GM12878 (cell line): ENCODE measurements around the gene KRTAP24-1. TPM values are rescaled to one million over a fixed set of nuclear protein-coding genes. Genes with fewer than 3 reads are reported as not detected.

ENCODE experiments used
- ATAC-seq: fragments of 200-7000 bp; cut with Tn5 transposase; 3 replicates; pipeline ENCODE4 v1.9.1; 2020; ENCODE audit warnings: mild to moderate bottlenecking, moderate library complexity
- BruUV-seq: library from RNA; stranded (reverse); fragments of 400-500 nt; replicated peaks from 2 replicates; lab custom pipeline; 2021; lab: Mats Ljungman, UMichigan
- CTCF ChIA-PET: fragments of 300-600 bp; sonication (Branson Sonifier 250); formaldehyde crosslinking; extraction: SDS; loops from one replicate; lab custom pipeline; 2021; ENCODE audit warnings: inconsistent platforms; lab: Yijun Ruan, JAX
- POLR2A ChIA-PET: fragments of 350-600 bp; formaldehyde crosslinking; extraction: SDS; loops from one replicate; lab custom pipeline; 2021; ENCODE audit warnings: inconsistent platforms; lab: Charles Lee
- RAD21 ChIA-PET: fragments of 300-600 bp; sonication (Branson Sonifier 250); formaldehyde crosslinking; loops from one replicate; lab custom pipeline; 2023; ENCODE audit warnings: antibody characterized with exemption; ENCODE audit not compliant: unreplicated experiment; lab: Charles Lee
- SMC1A ChIA-PET: fragments of 300-600 bp; sonication (Branson Sonifier 250); formaldehyde crosslinking; loops from one replicate; lab custom pipeline; 2023; ENCODE audit not compliant: unreplicated experiment, uncharacterized antibody; lab: Charles Lee
- DNase-seq: peaks from one replicate; pipeline ENCODE4 v3.0.0-alpha.2; 2011; ENCODE audit warnings: low read depth, low spot score
- FAIRE-seq: peaks from 3 replicates; lab custom pipeline; 2011; peaks lifted over from hg19 to GRCh38; lab: Jason Lieb, UNC
- H2AFZ ChIP-seq: 2 replicates; pipeline ENCODE4 v1.6.0; 2011; ENCODE audit warnings: low read depth, low read length, control low read depth; ENCODE audit not compliant: control insufficient read depth
- H3K27ac ChIP-seq: 2 replicates; pipeline ENCODE4 v1.5.1; 2011; ENCODE audit warnings: control low read depth; ENCODE audit not compliant: control insufficient read depth, insufficient read depth
- H3K27me3 ChIP-seq, 2 experiments: replicated peaks in 1 of 2; 2 replicates each; pipeline versions ENCODE4 v1.6.0 to v1.6.1; 2011; ENCODE audit warnings: low read length in 1 of 2; ENCODE audit not compliant: control insufficient read depth in 2 of 2, insufficient read depth in 2 of 2
- H3K36me3 ChIP-seq, 2 experiments: 2 replicates each; pipeline ENCODE4 v1.5.1; 2011; ENCODE audit warnings: low read length in 1 of 2; ENCODE audit not compliant: control insufficient read depth in 2 of 2, insufficient read depth in 2 of 2
- H3K4me1 ChIP-seq: 2 replicates; pipeline ENCODE4 v1.6.1; 2011; ENCODE audit warnings: mild to moderate bottlenecking, low read length, moderate library complexity, mixed read lengths; ENCODE audit not compliant: control insufficient read depth, insufficient read depth
- H3K4me2 ChIP-seq: 2 replicates; pipeline ENCODE4 v1.6.0; 2011; ENCODE audit warnings: control low read depth; ENCODE audit not compliant: control insufficient read depth, insufficient read depth
- H3K4me3 ChIP-seq: fragments of 200-600 bp; sonication (generic); 2 replicates; pipeline ENCODE4 v1.5.1; 2016
- H3K79me2 ChIP-seq: 2 replicates; pipeline ENCODE4 v1.6.0; 2011; ENCODE audit warnings: low read length; ENCODE audit not compliant: control insufficient read depth, insufficient read depth
- H3K9ac ChIP-seq: 2 replicates; pipeline ENCODE4 v1.8.0; 2011; ENCODE audit warnings: low read length, control low read depth, mixed read lengths; ENCODE audit not compliant: control insufficient read depth, insufficient read depth
- H3K9me3 ChIP-seq: replicated peaks from 3 replicates; pipeline ENCODE4 v1.5.1; 2011; ENCODE audit warnings: mild to moderate bottlenecking, low read length; ENCODE audit not compliant: control insufficient read depth, insufficient read depth
- H4K20me1 ChIP-seq: 2 replicates; pipeline ENCODE4 v1.6.0; 2011; ENCODE audit not compliant: control insufficient read depth, insufficient read depth
- BCLAF1 ChIP-seq: fragments of 450-650 bp; IDR thresholded peaks from 2 replicates; pipeline ENCODE4 v1.6.1; 2017; ENCODE audit warnings: antibody characterized with exemption, mild to moderate bottlenecking, moderate library complexity
- ETV6 ChIP-seq, 2 experiments: fragments of 450-650 bp in 1 of 2; IDR thresholded peaks in 1 of 2; conservative IDR thresholded peaks in 1 of 2; 2 replicates each; pipeline ENCODE4 v1.6.1; 2014; ENCODE audit warnings: antibody characterized with exemption in 1 of 2, borderline replicate concordance in 1 of 2, low read depth in 1 of 2, mild to moderate bottlenecking in 1 of 2, moderate library complexity in 1 of 2
- JUNB ChIP-seq: IDR thresholded peaks from 2 replicates; pipeline ENCODE4 v1.6.1; 2016; ENCODE audit warnings: antibody characterized with exemption, mild to moderate bottlenecking
- NR2F1 ChIP-seq: fragments of 450-650 bp; conservative IDR thresholded peaks from 2 replicates; pipeline ENCODE4 v1.6.1; 2017; ENCODE audit warnings: mild to moderate bottlenecking
- NRF1 ChIP-seq: conservative IDR thresholded peaks from 2 replicates; pipeline ENCODE4 v1.6.1; 2011; ENCODE audit warnings: mild to moderate bottlenecking, low read depth, low read length, improper control_type of control experiment
- PML ChIP-seq: IDR thresholded peaks from 2 replicates; pipeline ENCODE4 v1.6.1; 2012; ENCODE audit warnings: low read length, inconsistent platforms
- SMAD1 ChIP-seq: fragments of 450-650 bp; IDR thresholded peaks from 2 replicates; pipeline ENCODE4 v1.6.1; 2018; ENCODE audit warnings: mild to moderate bottlenecking, low read depth; ENCODE audit not compliant: partially characterized antibody
- STAT1 ChIP-seq: fragments of 450-650 bp; conservative IDR thresholded peaks from 2 replicates; pipeline ENCODE4 v1.6.1; 2014; ENCODE audit warnings: antibody characterized with exemption, mild to moderate bottlenecking
- SUZ12 ChIP-seq: fragments of 200-600 bp; sonication (generic); IDR thresholded peaks from one replicate; pipeline ENCODE4 v1.6.1; 2018; ENCODE audit warnings: antibody characterized with exemption, mild to moderate bottlenecking; ENCODE audit not compliant: unreplicated experiment
- WRNIP1 ChIP-seq: IDR thresholded peaks from 2 replicates; pipeline ENCODE4 v1.6.1; 2011; ENCODE audit warnings: low read depth, low read length, improper control_type of control experiment, borderline replicate concordance
- YY1 ChIP-seq: IDR thresholded peaks from 2 replicates; pipeline ENCODE4 v1.6.1; 2011; ENCODE audit warnings: low read depth, mild to moderate bottlenecking, low read length
- ZNF24 ChIP-seq: fragments of 450-650 bp; IDR thresholded peaks from 2 replicates; pipeline ENCODE4 v1.6.1; 2017; ENCODE audit warnings: antibody characterized with exemption, mild to moderate bottlenecking
- ZSCAN29 ChIP-seq: fragments of 450-650 bp; IDR thresholded peaks from 2 replicates; pipeline ENCODE4 v1.6.1; 2017; ENCODE audit warnings: mild to moderate bottlenecking, moderate library complexity
- WGBS: methylation state at CpG from one replicate; pipeline ENCODE4 v1.1.6; 2016; ENCODE audit warnings: low lambda C conversion rate; ENCODE audit not compliant: insufficient replicate concordance, insufficient coverage; ENCODE audit errors: missing lambda C conversion rate; 5-methylcytosine and 5-hydroxymethylcytosine counted together
- in situ Hi-C: fragments of 300-500 bp; cut with MboI; formaldehyde crosslinking; loops from 9 replicates; pipeline ENCODE4 v1.14.3; 2018; ENCODE audit warnings: mixed read lengths
- intact Hi-C: fragments of 100-400 bp; cut with micrococcal nuclease; formaldehyde crosslinking; loops from one replicate; pipeline ENCODE4 v1.14.2; 2022; ENCODE audit not compliant: unreplicated experiment
- polyA plus RNA-seq, 11 experiments: library from polyadenylated mRNA; depleted of rRNA in 4 of 11; unstranded in 6 of 11; stranded (reverse) in 5 of 11; fragments of >200 nt; fragmentation: Nextera tagmentation in 4 of 11; fragmentation: Illumina TruSeq in 1 of 11; extraction: Ambion mirVana in 4 of 11; extraction: Trizol in 1 of 11; gene quantifications; 1 replicate in 1 of 11; 2 replicates in 10 of 11; pipeline versions ENCODE4 v1.2.1 to v1.2.3, GENCODE V29; 2011 to 2016; ENCODE audit warnings: inconsistent platforms in 2 of 11, missing spikeins in 2 of 11, low read depth in 1 of 11
- total RNA-seq, 4 experiments: library from RNA; depleted of rRNA in 3 of 4; stranded (reverse); fragments of >200 nt in 3 of 4; fragmentation: Illumina TruSeq in 1 of 4; extraction: Trizol in 1 of 4; gene quantifications; 2 replicates each; pipeline versions ENCODE4 v1.2.1 to v1.2.3, GENCODE V29; 2013 to 2021
- TF ChIP-seq, protein P1 (sequence below): fragments of 450-650 bp; conservative IDR thresholded peaks from 2 replicates; pipeline ENCODE4 v1.6.1; 2017; ENCODE audit warnings: mild to moderate bottlenecking, moderate library complexity

KRTAP24-1 gene
- total and polyA plus RNA-seq, 10 of the 15 experiments (the other 5 are each of a cell fraction or from before 2014, with no cell fraction given) = not detected

- Histone ChIP-seq H3K27me3 (no peaks in the 10 kb centered on the region), H3K27ac (no peak overlapping the region), H3K4me3 (no peak overlapping the region), H2AFZ (no peak overlapping the region), H3K4me1 (no peaks in the 10 kb centered on the region), H3K9ac (no peak overlapping the region), H4K20me1 (no peaks in the 10 kb centered on the region), H3K36me3 (no peaks in the 10 kb centered on the region), H3K79me2 (no peaks in the 10 kb centered on the region), H3K4me2 (no peak overlapping the region), H3K9me3 (no peaks in the 10 kb centered on the region)
- ChIA-PET CTCF (no interaction called here), RAD21 (no interaction called here), SMC1A (no interaction called here), POLR2A (no interaction called here)
- 0% methylated on average over 2 of the region's 2 CpGs for WGBS
- ATAC-seq (no peak), FAIRE-seq (no peak), DNase-seq (no peak)
- TF ChIP-seq PML (no peak), NRF1 (no peak), ETV6 (conservative IDR thresholded peaks at IDR 0.05 in 1 of 2, IDR thresholded peaks at IDR 0.05 in 1 of 2; ENCODE audit: borderline replicate concordance in 1 of 2, low read depth in 1 of 2) (no peak), SMAD1 (no peak), NR2F1 (no peak), STAT1 (no peak), YY1 (no peak), WRNIP1 (no peak), SUZ12 (no peak), JUNB (no peak), ZSCAN29 (no peak), ZNF24 (no peak), BCLAF1 (no peak)
- TF ChIP-seq, protein P1, sequence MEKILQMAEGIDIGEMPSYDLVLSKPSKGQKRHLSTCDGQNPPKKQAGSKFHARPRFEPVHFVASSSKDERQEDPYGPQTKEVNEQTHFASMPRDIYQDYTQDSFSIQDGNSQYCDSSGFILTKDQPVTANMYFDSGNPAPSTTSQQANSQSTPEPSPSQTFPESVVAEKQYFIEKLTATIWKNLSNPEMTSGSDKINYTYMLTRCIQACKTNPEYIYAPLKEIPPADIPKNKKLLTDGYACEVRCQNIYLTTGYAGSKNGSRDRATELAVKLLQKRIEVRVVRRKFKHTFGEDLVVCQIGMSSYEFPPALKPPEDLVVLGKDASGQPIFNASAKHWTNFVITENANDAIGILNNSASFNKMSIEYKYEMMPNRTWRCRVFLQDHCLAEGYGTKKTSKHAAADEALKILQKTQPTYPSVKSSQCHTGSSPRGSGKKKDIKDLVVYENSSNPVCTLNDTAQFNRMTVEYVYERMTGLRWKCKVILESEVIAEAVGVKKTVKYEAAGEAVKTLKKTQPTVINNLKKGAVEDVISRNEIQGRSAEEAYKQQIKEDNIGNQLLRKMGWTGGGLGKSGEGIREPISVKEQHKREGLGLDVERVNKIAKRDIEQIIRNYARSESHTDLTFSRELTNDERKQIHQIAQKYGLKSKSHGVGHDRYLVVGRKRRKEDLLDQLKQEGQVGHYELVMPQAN = no peak
- in situ Hi-C loops = no loop called here
- no TSS peak for BruUV-seq
- intact Hi-C loops = no loop called here
Measured at GRCh38 chr21:30233228-30234020, 49.3 kb downstream of the KRTAP24-1 start.
